H1 (cell line): ENCODE data around the gene ST6GALNAC3. TPM values are rescaled to one million over a fixed set of nuclear protein-coding genes. Genes with fewer than 3 reads are reported as not detected.
A peak's percentile ranks its signal among the peaks of the same experiment; 100 is the strongest.

Experiments used
- CTCF ChIA-PET: fragments of 300-600 bp; sonication (Branson Sonifier 250); formaldehyde crosslinking; loops from one replicate; lab custom pipeline; 2021; ENCODE audit not compliant: partially characterized antibody; lab: Charles Lee
- POLR2A ChIA-PET: fragments of 300-600 bp; sonication (Branson Sonifier 250); formaldehyde crosslinking; loops from one replicate; lab custom pipeline; 2021; ENCODE audit warnings: inconsistent platforms; ENCODE audit not compliant: partially characterized antibody; lab: Charles Lee
- DNase-seq, 2 experiments: peaks; one replicate each; pipeline versions ENCODE4 v3.0.0 to v3.0.0-alpha.2; 2010 to 2022; ENCODE audit warnings: low spot score in 2 of 2, low read depth in 1 of 2, mixed read lengths in 1 of 2
- FAIRE-seq: peaks from 2 replicates; lab custom pipeline; 2011; peaks lifted over from hg19 to GRCh38; lab: Jason Lieb, UNC
- H2AFZ ChIP-seq: 2 replicates; pipeline ENCODE4 v1.8.1; 2012; ENCODE audit warnings: low read length, inconsistent platforms
- H2AK5ac ChIP-seq: 2 replicates; pipeline ENCODE4 v1.6.1; 2013; ENCODE audit warnings: low read depth, low read length
- H2BK120ac ChIP-seq: replicated peaks from 2 replicates; pipeline ENCODE3; 2013; ENCODE audit warnings: low read depth, low read length, inconsistent platforms
- H2BK12ac ChIP-seq: 2 replicates; pipeline ENCODE4 v1.6.1; 2013; ENCODE audit warnings: low read depth, low read length
- H2BK15ac ChIP-seq: 2 replicates; pipeline ENCODE4 v1.6.1; 2013; ENCODE audit warnings: low read length
- H2BK20ac ChIP-seq: 2 replicates; pipeline ENCODE4 v1.6.1; 2013; ENCODE audit warnings: low read length
- H2BK5ac ChIP-seq: 2 replicates; pipeline ENCODE4 v1.6.1; 2013; ENCODE audit warnings: low read depth, low read length
- H3K14ac ChIP-seq: 2 replicates; pipeline ENCODE4 v1.6.1; 2013; ENCODE audit warnings: inconsistent platforms; ENCODE audit not compliant: insufficient read length
- H3K18ac ChIP-seq: 2 replicates; pipeline ENCODE4 v1.6.1; 2013; ENCODE audit warnings: low read length; ENCODE audit errors: extremely low read depth
- H3K23ac ChIP-seq: 2 replicates; pipeline ENCODE4 v1.6.1; 2013; ENCODE audit warnings: inconsistent platforms; ENCODE audit not compliant: insufficient read length
- H3K23me2 ChIP-seq: 2 replicates; pipeline ENCODE4 v1.6.1; 2013; ENCODE audit warnings: low read depth, low read length
- H3K27ac ChIP-seq: 2 replicates; pipeline ENCODE4 v1.6.1; 2011; ENCODE audit warnings: low read depth, low read length, inconsistent platforms
- H3K27me3 ChIP-seq, 4 experiments: replicated peaks in 1 of 4; 1 replicate in 1 of 4; 2 replicates in 3 of 4; pipeline versions ENCODE4 v1.6.1 to v1.8.1; 2011 to 2013; ENCODE audit warnings: low read length in 3 of 4, mild to moderate bottlenecking in 3 of 4, inconsistent platforms in 2 of 4, mixed read lengths in 2 of 4, moderate library complexity in 1 of 4; ENCODE audit not compliant: control insufficient read depth in 3 of 4, insufficient read depth in 3 of 4; ENCODE audit errors: extremely low read depth in 1 of 4
- H3K36me3 ChIP-seq, 4 experiments: 2 replicates each; pipeline versions ENCODE4 v1.6.1 to v1.8.1; 2011 to 2013; ENCODE audit warnings: mild to moderate bottlenecking in 4 of 4, low read length in 3 of 4, moderate library complexity in 2 of 4, control low read depth in 1 of 4, inconsistent platforms in 1 of 4; ENCODE audit not compliant: insufficient read depth in 4 of 4, control insufficient read depth in 2 of 4
- H3K4ac ChIP-seq: replicated peaks from 2 replicates; pipeline ENCODE3; 2013; ENCODE audit warnings: low read length, low read depth, mixed read lengths, inconsistent platforms; ENCODE audit not compliant: insufficient read length
- H3K4me1 ChIP-seq, 4 experiments: replicated peaks in 1 of 4; 1 replicate in 1 of 4; 2 replicates in 3 of 4; pipeline versions ENCODE4 v1.6.1 to v1.8.1; 2011 to 2013; ENCODE audit warnings: low read length in 3 of 4, inconsistent platforms in 2 of 4, mixed read lengths in 1 of 4; ENCODE audit not compliant: insufficient read depth in 4 of 4, control insufficient read depth in 3 of 4
- H3K4me2 ChIP-seq, 2 experiments: 2 replicates each; pipeline versions ENCODE4 v1.6.1 to v1.8.1; 2011 to 2013; ENCODE audit warnings: low read depth in 2 of 2, low read length in 2 of 2, control low read depth in 1 of 2, inconsistent platforms in 1 of 2, mild to moderate bottlenecking in 1 of 2; ENCODE audit not compliant: insufficient read depth in 1 of 2
- H3K4me3 ChIP-seq, 4 experiments: fragments of 200-600, 300-600 bp in 1 of 4; sonication (generic), shearing (Covaris generic), sonication (Bioruptor Twin) in 1 of 4; 2 replicates each; pipeline versions ENCODE4 v1.5.1 to v1.8.1; 2011 to 2016; ENCODE audit warnings: low read length in 4 of 4, low read depth in 3 of 4, control low read depth in 2 of 4, inconsistent platforms in 2 of 4, mild to moderate bottlenecking in 2 of 4, mixed read lengths in 1 of 4, moderate library complexity in 1 of 4; ENCODE audit not compliant: insufficient read depth in 2 of 4; ENCODE audit errors: extremely low read depth in 1 of 4
- H3K56ac ChIP-seq: replicated peaks from 2 replicates; pipeline ENCODE3; 2013; ENCODE audit warnings: low read depth, mild to moderate bottlenecking, mixed read lengths, low read length, inconsistent platforms; ENCODE audit not compliant: insufficient read length
- H3K79me1 ChIP-seq: 2 replicates; pipeline ENCODE4 v1.6.1; 2013; ENCODE audit warnings: low read depth, low read length, control low read depth
- H3K79me2 ChIP-seq, 2 experiments: 2 replicates each; pipeline versions ENCODE4 v1.6.1 to v1.8.1; 2012 to 2013; ENCODE audit warnings: low read length in 2 of 2, mild to moderate bottlenecking in 2 of 2, inconsistent platforms in 1 of 2; ENCODE audit not compliant: insufficient read depth in 2 of 2, control insufficient read depth in 1 of 2
- H3K9ac ChIP-seq, 4 experiments: replicated peaks in 1 of 4; 1 replicate in 1 of 4; 2 replicates in 3 of 4; pipeline versions ENCODE4 v1.6.1 to v1.8.1; 2011 to 2013; ENCODE audit warnings: low read depth in 3 of 4, low read length in 3 of 4, control low read depth in 2 of 4, mild to moderate bottlenecking in 2 of 4, moderate library complexity in 2 of 4, inconsistent platforms in 1 of 4; ENCODE audit errors: extremely low read depth in 1 of 4
- H3K9me3 ChIP-seq, 2 experiments: 2 replicates each; pipeline versions ENCODE4 v1.6.1 to v1.8.1; 2012 to 2013; ENCODE audit warnings: mild to moderate bottlenecking in 2 of 2, moderate library complexity in 2 of 2, control low read depth in 1 of 2, inconsistent platforms in 1 of 2, low read depth in 1 of 2, low read length in 1 of 2, mixed read lengths in 1 of 2; ENCODE audit not compliant: insufficient read depth in 2 of 2
- H4K20me1 ChIP-seq, 2 experiments: replicated peaks in 1 of 2; 2 replicates each; pipeline versions ENCODE3 to v1.8.1; 2011 to 2013; ENCODE audit warnings: inconsistent platforms in 2 of 2, low read length in 2 of 2, mild to moderate bottlenecking in 1 of 2; ENCODE audit not compliant: insufficient read depth in 2 of 2, control insufficient read depth in 1 of 2
- H4K5ac ChIP-seq: 2 replicates; pipeline ENCODE4 v1.6.1; 2013; ENCODE audit warnings: low read length, low read depth, mixed read lengths, inconsistent platforms; ENCODE audit not compliant: insufficient read length
- H4K8ac ChIP-seq: 2 replicates; pipeline ENCODE4 v1.8.0; 2013; ENCODE audit warnings: mild to moderate bottlenecking, moderate library complexity, low read length, inconsistent platforms; ENCODE audit not compliant: insufficient read depth; ENCODE audit errors: extremely low read depth
- H4K91ac ChIP-seq: replicated peaks from 2 replicates; pipeline ENCODE3; 2013; ENCODE audit warnings: low read length, mixed read lengths, inconsistent platforms; ENCODE audit not compliant: insufficient read length
- E2F6 ChIP-seq: IDR thresholded peaks from 2 replicates; pipeline ENCODE4 v1.6.1; 2012; ENCODE audit warnings: inconsistent platforms
- FOSL1 ChIP-seq: IDR thresholded peaks from 2 replicates; pipeline ENCODE4 v1.6.1; 2011; ENCODE audit warnings: mild to moderate bottlenecking, low read depth, low read length, moderate library complexity; ENCODE audit not compliant: insufficient read depth
- TAF1 ChIP-seq: IDR thresholded peaks from 2 replicates; pipeline ENCODE4 v1.6.1; 2011; ENCODE audit warnings: mild to moderate bottlenecking, low read depth, low read length
- TCF12 ChIP-seq: IDR thresholded peaks from 2 replicates; pipeline ENCODE4 v1.6.1; 2011; ENCODE audit warnings: low read depth, mild to moderate bottlenecking, low read length
- WGBS, 2 experiments: shearing (Covaris generic) in 1 of 2; methylation state at CpG; one replicate each; pipeline versions ENCODE4 v1.1.6 to v1.1.7; 2013 to 2015; ENCODE audit warnings: low lambda C conversion rate in 2 of 2, mixed read lengths in 2 of 2, inconsistent platforms in 1 of 2, low coverage in 1 of 2, missing lambda C conversion rate in 1 of 2; ENCODE audit not compliant: insufficient replicate concordance in 2 of 2, insufficient coverage in 1 of 2, insufficient read length in 1 of 2; ENCODE audit errors: extremely low coverage in 1 of 2, missing lambda C conversion rate in 1 of 2; 5-methylcytosine and 5-hydroxymethylcytosine counted together
- polyA plus RNA-seq, 7 experiments: library from polyadenylated mRNA; depleted of rRNA in 3 of 7; stranded (reverse) in 5 of 7; unstranded in 2 of 7; fragments of >200 nt in 5 of 7; fragments of 200-250 nt in 2 of 7; gene quantifications; 1 replicate in 5 of 7; 2 replicates in 1 of 7; 4 replicates in 1 of 7; pipeline versions ENCODE4 v1.2.1 to v1.2.3, GENCODE V29; 2011 to 2013; ENCODE audit warnings: missing spikeins in 2 of 7, mixed read lengths in 2 of 7
- total RNA-seq: library from RNA; stranded (reverse); fragmentation: NEBNext Ultra II Directional; extraction: Animal tissue kit (Norgen Biotek cat#: 25700); gene quantifications from 2 replicates; pipeline ENCODE4 v1.2.1, GENCODE V29; 2021

The ST6GALNAC3 gene
- total and polyA plus RNA-seq, 2 of the 8 experiments (the other 6 are each of a cell fraction or from before 2014, with no cell fraction given): 4.9 to 19.0 TPM

- Histone ChIP-seq H3K23ac (no peak overlapping the region), H3K9ac (no peak overlapping the region; a peak in 1 of 7 replicates), H3K4me3 (peak overlapping the region in 2 of 4 experiments; percentile 72 to 74; a peak in 4 of 8 replicates), H3K56ac (no peak overlapping the region), H2BK5ac (no peak overlapping the region), H3K4ac (no peak overlapping the region), H3K18ac (no peak overlapping the region), H3K79me1 (no peaks in the 10 kb centered on the region), H3K9me3 (no peaks in the 10 kb centered on the region), H2AK5ac (no peak overlapping the region), H4K8ac (no peak overlapping the region), H2AFZ (no peak overlapping the region), H3K36me3 (no peaks in the 10 kb centered on the region), H3K23me2 (peaks cover 7% of the 10 kb centered on the region), H2BK20ac (no peak overlapping the region), H3K4me2 (peak overlapping the region; percentile 62 to 95), H3K4me1 (peaks cover 0 to 14% (median 3%) of the 10 kb centered on the region in 4 experiments; a peak in 4 of 7 replicates), H4K5ac (no peak overlapping the region), H2BK15ac (no peak overlapping the region), H4K20me1 (peaks cover 4 to 5% of the 10 kb centered on the region in 2 experiments), H2BK12ac (no peak overlapping the region), H3K79me2 (peaks cover 0 to 50% of the 10 kb centered on the region in 2 experiments; a peak in 2 of 4 replicates), H3K27ac (no peak overlapping the region), H2BK120ac (no peak overlapping the region), H3K27me3 (no peaks in the 10 kb centered on the region)
- 90% methylated on average over 5 of the region's 5 CpGs; no CpG with 5 or more reads in 1 of the 2 experiments for WGBS, 2 experiments
- FAIRE-seq (no peak), DNase-seq (no peak)
- ChIA-PET POLR2A (interaction anchor here (1.2 kb wide), 1 partner anchor 10 kb away, joined by 7 read pairs; no protein-coding TSS in a partner anchor), CTCF (no interaction called here)
- TF ChIP-seq TCF12 (no peak), E2F6 (no peak), FOSL1 (no peak), TAF1 (no peak)
- TF ChIP-seq, all 59 proteins: peak for 0
- no peak overlapping the region for H4K91ac ChIP-seq
- no peak overlapping the region for H3K14ac ChIP-seq
Measured at GRCh38 chr1:76075877-76076276, 1.3 kb downstream of the ST6GALNAC3 start.
